ENCODE results near the gene TMEM52. TPM values are rescaled to one million over a fixed set of nuclear protein-coding genes. Genes with fewer than 3 reads are reported as not detected.

TMEM52 gene
- total RNA-seq, 2 donors from 2014 or later: 0.52 TPM; not detected in 1

Other genes starting within 250 kb of the TMEM52 start
- 10 to 100 TPM; 67.5 to 87.3 TPM for gene SLC35E2B, start 226.5 kb downstream of the TMEM52 start, total RNA-seq
- 100 to 1,000 TPM; 218 to 232 TPM for gene CDK11A, start 194.9 kb downstream of the TMEM52 start, total RNA-seq
- 10 to 100 TPM; 54.8 to 61.5 TPM for gene NADK, start 140.8 kb downstream of the TMEM52 start, total RNA-seq
- 100 to 1,000 TPM; 236 to 255 TPM for gene GNB1, start 28.2 kb downstream of the TMEM52 start, total RNA-seq
- gene CALML6, start 4.0 kb downstream of the TMEM52 start, total RNA-seq: under 1 TPM; 0.35 to 0.55 TPM
- gene CFAP74, start 84.5 kb upstream of the TMEM52 start, total RNA-seq: not detected
- under 1 TPM in 1 of 2 donors, not detected in 1; 0.17 TPM for gene GABRD, start 100.1 kb upstream of the TMEM52 start, total RNA-seq
- 10 to 100 TPM; 26.0 to 33.5 TPM for gene PRKCZ, start 131.1 kb upstream of the TMEM52 start, total RNA-seq